Neural cell (in vitro differentiated cells): ENCODE measurements around the gene CGB8.
"Not testable (repeated sequence)": the region's sequence is repeated elsewhere in the genome, so short reads cannot be mapped to it uniquely, and the experiment has no call there.

ENCODE experiments used
- EZH2 ChIP-seq: fragments of 200-600, 300-800 bp; shearing (Covaris generic), sonication (generic); IDR thresholded peaks from 2 replicates; pipeline ENCODE4 v1.6.1; 2014; ENCODE audit warnings: antibody characterized with exemption, low read length, borderline replicate concordance, mild to moderate bottlenecking; ENCODE audit not compliant: insufficient read depth, poor library complexity, severe bottlenecking
- POLR2AphosphoS5 ChIP-seq: IDR thresholded peaks from 2 replicates; pipeline ENCODE4 v1.6.1; 2012
- TF ChIP-seq, protein P1 (sequence below): fragments of 450-650 bp; IDR thresholded peaks from 2 replicates; pipeline ENCODE4 v1.5.1; 2014; ENCODE audit warnings: antibody characterized with exemption, mild to moderate bottlenecking, moderate library complexity; ENCODE audit not compliant: poor library complexity, severe bottlenecking

DNA sequence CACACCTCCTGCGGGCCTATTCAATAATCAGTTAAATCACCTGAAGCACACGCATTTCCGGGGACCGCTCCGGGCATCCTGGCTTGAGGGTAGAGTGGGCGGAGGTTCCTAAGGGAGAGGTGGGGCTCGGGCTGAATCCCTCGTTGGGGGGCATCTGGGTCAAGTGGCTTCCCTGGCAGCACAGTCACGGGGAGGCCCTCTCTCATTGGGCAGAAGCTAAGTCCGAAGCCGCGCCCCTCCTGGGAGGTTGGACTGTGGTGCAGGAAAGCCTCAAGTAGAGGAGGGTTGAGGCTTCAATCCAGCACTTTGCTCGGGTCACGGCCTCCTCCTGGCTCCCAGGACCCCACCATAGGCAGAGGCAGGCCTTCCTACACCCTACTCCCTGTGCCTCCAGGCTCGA, 5.4 kb downstream of the CGB8 start, which contains the start of gene CGB5:
- not testable (repeated sequence) for TF ChIP-seq POLR2AphosphoS5, EZH2
- TF ChIP-seq, protein P1, sequence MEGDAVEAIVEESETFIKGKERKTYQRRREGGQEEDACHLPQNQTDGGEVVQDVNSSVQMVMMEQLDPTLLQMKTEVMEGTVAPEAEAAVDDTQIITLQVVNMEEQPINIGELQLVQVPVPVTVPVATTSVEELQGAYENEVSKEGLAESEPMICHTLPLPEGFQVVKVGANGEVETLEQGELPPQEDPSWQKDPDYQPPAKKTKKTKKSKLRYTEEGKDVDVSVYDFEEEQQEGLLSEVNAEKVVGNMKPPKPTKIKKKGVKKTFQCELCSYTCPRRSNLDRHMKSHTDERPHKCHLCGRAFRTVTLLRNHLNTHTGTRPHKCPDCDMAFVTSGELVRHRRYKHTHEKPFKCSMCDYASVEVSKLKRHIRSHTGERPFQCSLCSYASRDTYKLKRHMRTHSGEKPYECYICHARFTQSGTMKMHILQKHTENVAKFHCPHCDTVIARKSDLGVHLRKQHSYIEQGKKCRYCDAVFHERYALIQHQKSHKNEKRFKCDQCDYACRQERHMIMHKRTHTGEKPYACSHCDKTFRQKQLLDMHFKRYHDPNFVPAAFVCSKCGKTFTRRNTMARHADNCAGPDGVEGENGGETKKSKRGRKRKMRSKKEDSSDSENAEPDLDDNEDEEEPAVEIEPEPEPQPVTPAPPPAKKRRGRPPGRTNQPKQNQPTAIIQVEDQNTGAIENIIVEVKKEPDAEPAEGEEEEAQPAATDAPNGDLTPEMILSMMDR = not testable (repeated sequence)
